SK-N-DZ (cell line): Measurements from ENCODE around the gene VPS4A.

Experiments used
- DNase-seq: peaks from one replicate; pipeline ENCODE4 v3.0.0-alpha.2; 2015; ENCODE audit warnings: low spot score

The VPS4A gene

DNA sequence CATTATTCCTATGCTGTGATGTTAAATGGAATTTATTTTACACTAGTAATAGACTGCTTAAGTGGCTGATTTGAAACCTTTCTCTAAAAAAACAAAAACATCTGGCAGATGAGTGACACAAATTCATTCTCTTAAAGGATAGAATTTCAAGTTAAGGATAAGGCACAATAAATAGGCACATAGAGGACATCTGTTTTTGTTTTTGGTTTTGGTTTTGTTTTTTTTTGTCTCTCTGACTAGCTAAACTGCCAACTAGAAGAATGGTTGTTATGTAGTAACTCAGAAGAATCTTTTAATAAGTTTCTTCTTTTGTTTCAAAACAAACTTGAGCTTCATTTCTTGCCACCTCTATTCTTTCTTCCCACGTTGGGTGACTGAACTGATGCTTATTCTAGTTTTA, 5.1 kb upstream of the VPS4A start:
- DNase-seq = no peak

DNA sequence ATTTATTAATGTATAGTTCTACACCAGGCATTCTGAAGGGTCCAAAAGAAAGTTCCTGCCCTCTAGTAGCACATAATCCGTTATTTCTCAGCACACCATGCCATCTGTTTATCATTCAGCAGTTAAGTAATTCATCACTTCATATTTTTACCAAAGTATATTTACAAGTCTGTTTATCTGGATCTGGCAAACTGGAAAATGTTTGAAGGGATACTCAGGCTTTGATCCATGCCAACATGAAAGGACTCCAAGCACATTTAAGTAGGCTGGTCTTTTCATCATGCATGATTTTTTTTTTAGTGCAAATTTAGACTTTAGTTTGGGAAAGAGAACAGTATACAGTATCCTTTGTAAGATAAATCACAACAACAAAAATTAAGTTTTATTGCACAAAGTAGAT, 4.1 kb upstream of the VPS4A start:
- no peak for DNase-seq

DNA sequence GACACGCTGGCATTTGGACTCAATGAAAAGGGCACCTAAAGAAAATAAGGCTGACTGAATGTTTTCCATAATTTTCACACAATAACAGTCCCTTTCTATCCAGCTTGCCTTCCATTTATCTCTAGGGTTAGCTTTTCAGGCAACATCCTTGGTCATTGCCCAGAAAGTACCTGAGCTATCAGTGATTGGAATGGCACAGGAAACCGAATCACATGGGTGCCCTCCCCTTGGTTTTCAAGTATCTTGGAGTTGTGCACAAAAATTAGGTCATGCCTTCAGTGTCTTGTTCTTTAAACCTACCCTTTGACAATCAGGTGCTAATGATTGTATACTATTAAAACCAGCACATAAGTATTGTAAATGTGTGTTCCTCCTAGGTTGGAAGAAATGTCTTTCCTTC, 3.3 kb upstream of the VPS4A start:
- no peak for DNase-seq

DNA sequence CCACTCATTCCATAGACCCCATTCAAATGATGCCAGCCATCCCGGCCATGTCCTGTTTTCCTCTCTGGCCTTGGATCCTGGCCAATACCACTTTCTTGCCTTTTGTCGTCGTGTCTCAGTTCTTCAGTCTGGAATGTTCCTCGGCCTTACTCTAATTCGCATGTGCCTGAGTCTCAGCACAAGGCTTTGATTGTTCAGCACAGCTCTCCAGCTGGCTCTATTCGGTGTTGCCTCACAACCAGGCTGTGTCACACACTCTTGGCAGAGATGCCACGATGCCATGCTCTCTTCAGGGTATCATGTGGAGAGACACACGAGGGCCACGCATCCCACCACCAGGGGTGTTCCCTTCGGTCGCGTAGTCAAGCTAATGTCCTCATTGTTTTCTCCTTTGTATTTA, 1.8 kb upstream of the VPS4A start:
- no peak for DNase-seq

DNA sequence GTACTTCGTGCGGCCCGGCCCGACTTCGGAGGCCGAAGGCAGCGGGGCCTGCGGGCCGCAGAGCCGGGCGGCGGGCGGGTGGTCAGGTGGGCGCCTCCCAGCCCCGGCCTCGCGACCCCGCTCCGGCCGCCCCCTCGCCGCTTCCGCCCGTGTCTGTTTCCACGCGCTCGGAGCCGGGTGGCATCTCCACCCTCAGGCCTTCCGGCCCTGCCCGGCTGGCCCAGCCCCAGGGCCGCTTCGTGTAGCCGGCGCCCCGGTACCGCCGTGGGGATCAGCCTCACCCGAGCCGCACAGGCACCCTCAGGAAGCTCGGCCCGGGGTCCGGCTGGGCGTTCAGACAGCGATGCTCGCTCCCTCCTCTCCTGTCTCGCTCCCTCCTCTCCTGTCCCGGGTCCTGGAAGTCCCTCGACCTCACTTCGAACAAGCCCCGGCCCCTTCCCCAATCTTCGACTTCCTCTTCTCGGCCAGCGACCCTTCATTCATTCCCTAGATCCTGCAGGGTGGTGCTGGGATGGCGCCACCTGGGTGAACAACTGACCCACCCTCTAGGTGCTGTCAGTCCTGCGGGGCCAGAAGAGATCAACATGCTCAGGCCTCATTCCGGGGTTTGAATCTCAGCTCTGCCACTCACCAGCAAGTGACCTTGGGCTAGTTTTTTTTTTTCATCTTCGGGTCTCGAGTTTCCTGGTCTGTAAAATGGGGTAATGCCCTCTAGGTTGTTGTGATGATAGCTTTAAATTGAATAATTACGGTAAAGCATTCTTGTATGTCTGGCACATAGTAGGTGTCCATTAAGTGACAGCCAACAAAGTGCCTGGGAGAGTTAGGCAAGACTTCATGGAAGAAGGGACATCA, 610 bp downstream of the VPS4A start:
- DNase-seq = peak; percentile 56

DNA sequence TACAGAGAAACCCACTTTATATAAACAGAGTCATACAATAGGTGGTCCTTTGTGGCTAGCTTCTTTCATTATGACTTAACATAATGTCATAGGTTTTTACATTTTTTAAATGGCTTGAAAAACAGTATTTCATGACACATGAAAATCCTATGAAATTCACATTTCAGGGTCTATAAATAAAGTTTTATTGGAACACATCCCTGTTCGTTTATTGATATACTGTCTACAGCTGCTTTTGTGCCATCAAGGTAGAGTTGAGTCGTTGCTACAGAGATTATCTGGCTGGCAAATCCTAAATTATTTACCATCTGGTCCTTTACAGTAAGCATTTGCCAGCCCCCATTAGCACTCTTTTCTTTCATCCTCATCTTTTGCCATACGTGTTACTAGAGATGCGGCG, 2.3 kb downstream of the VPS4A start:
- DNase-seq = no peak

DNA sequence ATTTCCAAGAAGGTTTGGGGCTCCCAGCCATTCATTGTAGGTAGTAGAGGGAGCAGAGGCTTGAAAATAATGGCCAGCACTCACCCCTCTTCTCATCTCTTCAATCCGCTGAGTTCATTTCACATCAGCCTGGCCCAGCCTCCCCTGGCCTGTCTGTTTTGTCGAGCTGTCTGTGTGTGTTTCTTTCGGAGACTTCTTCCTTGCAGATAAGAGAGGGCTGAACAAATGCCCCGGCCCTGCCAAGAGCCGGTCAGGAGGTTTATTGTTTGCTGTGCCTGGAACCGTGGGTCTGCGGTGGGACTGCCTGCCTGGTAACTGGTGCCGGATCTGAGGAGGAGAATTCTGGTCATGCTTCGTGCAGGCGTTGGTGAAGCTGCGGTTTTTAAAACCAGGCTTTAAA, 3.4 kb downstream of the VPS4A start:
- no peak for DNase-seq

- no peak for DNase-seq
These were observed 4.5 kb downstream of the VPS4A start for GRCh38 chr16:69315486-69316311.

DNA sequence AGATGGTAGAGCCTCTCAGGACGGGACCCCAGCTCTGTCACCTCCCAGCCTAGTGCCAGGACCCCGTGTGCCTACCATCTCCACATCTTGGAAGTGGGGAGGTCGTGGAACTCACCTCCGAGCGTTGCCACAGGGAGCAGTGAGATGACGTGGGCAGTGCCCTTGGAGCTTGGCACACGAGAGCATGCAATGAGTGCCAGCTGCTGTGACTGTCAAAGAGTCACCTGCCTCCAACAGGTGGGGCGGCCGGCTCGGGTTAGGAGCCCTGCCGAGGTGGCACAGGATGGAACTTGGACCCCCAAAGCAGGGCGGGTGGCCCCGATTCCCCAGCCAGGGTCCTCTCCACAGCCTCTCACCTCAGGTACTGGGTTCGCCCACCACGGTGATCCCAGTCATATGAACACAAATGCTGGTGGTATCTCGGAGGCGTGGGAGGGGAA, 5.5 kb downstream of the VPS4A start:
- DNase-seq = no peak

DNA sequence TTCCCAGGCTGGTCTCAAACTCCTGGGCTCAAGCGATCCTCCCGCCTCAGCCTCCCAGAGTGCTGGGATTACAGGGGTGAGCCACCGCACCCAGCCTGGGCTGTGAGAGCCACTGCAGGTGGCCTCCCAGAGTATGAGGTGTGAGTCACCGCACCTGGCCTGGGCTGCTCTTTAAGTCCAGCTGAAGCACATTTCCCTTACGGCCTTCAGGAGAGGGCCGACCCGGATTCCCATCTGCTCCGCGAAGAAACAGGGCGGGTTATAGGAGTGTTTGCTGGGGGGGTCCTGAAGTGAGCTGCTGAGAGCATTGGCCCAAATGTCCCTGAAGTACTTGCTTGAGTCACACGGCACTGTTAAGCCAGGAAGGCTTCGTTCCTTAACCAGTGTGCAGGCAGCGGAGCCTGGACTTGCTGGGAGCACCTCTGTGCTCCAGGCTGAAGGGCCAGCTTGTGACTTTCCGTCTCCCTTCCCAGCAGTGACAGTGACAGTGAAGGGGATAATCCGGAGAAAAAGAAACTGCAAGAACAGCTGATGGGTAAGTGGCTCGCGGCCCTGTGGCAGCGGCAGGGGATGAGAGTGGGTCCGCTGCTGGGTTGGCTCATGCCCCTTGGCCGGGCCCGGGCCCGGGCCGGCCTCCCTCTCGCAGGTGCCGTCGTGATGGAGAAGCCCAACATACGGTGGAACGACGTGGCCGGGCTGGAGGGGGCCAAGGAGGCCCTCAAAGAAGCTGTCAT, 7.2 kb downstream of the VPS4A start:
- no peak for DNase-seq

GRCh38 chr16:69318911-69319289, 7.8 kb downstream of the VPS4A start:
- no peak for DNase-seq

GRCh38 chr16:69319381-69319780, 8.2 kb downstream of the VPS4A start:
- DNase-seq = no peak

DNA sequence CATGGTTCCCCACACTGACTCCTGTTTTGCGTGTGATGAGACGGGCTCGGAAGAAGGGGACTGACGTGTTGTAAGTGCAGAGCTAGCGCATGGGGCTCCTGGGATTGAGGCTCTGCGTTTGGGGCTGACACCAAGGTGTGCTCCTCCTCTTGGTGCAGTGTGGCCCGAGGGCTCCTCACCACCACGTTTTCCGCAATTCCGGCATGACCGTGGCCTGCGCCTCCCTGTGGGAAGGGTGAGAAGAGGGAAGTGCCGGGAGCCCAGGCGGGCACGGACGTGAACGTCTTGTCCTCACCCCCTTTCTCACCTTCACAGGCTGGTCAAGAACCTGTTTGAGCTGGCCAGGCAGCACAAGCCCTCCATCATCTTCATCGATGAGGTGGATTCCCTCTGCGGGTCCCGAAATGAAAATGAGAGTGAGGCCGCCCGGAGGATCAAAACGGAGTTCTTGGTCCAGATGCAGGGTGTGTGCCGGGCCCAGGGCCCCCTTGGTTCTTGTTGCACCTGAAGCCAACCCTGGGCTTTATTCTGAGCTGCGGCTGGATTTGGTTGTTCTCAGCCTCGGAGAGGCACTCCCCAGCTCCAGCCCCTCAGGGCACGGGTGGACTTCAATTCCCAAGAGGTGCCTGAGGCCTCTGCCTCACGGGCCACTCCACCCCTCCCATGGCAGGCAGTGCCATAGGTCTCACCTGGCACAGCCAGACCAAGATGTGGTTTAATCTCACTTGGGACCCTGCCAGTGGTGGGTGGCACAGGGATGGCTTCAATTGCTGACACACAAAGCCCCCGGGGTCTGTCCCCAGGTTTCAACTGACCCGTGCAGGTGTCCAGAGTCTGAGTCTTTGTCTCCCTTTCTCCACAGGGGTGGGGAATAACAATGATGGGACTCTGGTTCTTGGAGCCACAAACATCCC, 8.9 kb downstream of the VPS4A start:
- no peak for DNase-seq

DNA sequence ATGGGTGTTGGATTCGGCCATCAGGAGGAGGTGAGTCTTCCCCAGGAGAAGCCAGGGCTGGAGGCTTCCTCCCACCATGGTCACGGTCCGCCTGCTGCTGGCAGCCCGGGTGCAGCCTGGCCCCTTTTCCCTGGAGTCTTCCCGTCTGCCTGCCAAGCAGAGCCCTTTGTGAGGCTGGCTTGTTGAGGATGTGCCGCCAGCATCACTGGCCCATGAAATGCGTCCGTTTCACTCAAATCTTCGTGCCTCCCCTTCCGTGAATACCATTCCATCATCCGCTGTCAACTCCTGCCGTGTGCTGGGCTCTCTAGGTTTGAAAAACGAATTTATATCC, 9.6 kb downstream of the VPS4A start:
- no peak for DNase-seq

GRCh38 chr16:69321080-69321479, 9.9 kb downstream of the VPS4A start:
- no peak for DNase-seq

GRCh38 chr16:69322343-69322742, 11.2 kb downstream of the VPS4A start:
- DNase-seq = no peak

GRCh38 chr16:69323415-69323814, 12.3 kb downstream of the VPS4A start:
- no peak for DNase-seq

- DNase-seq = no peak
These were observed 12.9 kb downstream of the VPS4A start for GRCh38 chr16:69324013-69324531.

DNA sequence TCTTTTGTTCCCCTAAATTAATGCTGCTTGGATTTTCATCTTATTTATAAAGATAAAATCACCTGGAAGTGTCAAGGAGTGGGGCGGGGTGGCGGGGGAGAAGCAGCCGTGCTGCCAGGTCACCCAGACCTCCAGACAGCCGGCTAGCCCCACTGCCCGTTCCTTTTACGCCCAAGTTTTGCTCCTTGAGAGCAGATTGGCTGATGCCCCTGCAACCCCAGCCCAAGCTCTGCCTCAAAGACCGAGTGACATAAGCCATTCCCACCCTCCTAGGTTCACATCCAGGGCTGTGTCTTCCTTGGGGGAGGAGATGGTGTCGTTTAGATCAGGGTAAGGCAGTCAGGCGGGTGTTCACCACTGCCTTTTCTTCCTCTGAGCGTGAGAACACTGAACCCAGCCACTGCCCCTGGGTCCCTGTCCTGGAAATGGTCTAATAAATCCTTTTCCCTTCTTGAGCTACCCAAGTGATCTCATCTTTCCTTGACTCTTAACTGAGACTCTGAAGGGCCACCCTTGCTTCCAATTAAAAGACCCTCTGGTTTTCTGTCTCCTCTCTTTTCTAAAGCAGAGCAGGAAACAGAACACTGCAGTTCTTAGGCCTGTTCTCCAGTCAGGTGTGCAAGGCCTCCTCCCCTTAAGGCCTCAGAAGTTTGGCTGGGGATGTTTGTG, 13.6 kb downstream of the VPS4A start:
- DNase-seq = no peak

- no peak for DNase-seq
These were observed 14.6 kb downstream of the VPS4A start for GRCh38 chr16:69325784-69326171.
